ENCODE data around the gene HLA-E. TPM values are rescaled to one million over a fixed set of nuclear protein-coding genes. Genes with fewer than 3 reads are reported as not detected.

The HLA-E gene
- total RNA-seq, 1 experiment from 2014 or later, result 125 TPM

GRCh38 chr6:30461055-30461454, 28.3 kb upstream of the HLA-E start:
- TF ChIP-seq EZH2 (IDR thresholded peaks at IDR 0.05; ENCODE audit: low read depth), result no peak
- TF ChIP-seq, protein P1, sequence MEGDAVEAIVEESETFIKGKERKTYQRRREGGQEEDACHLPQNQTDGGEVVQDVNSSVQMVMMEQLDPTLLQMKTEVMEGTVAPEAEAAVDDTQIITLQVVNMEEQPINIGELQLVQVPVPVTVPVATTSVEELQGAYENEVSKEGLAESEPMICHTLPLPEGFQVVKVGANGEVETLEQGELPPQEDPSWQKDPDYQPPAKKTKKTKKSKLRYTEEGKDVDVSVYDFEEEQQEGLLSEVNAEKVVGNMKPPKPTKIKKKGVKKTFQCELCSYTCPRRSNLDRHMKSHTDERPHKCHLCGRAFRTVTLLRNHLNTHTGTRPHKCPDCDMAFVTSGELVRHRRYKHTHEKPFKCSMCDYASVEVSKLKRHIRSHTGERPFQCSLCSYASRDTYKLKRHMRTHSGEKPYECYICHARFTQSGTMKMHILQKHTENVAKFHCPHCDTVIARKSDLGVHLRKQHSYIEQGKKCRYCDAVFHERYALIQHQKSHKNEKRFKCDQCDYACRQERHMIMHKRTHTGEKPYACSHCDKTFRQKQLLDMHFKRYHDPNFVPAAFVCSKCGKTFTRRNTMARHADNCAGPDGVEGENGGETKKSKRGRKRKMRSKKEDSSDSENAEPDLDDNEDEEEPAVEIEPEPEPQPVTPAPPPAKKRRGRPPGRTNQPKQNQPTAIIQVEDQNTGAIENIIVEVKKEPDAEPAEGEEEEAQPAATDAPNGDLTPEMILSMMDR (conservative IDR thresholded peaks at IDR 0.05), result no peak
- no peak overlapping the region for H3K4me3 ChIP-seq
- no peak overlapping the region for H3K27ac ChIP-seq

DNA sequence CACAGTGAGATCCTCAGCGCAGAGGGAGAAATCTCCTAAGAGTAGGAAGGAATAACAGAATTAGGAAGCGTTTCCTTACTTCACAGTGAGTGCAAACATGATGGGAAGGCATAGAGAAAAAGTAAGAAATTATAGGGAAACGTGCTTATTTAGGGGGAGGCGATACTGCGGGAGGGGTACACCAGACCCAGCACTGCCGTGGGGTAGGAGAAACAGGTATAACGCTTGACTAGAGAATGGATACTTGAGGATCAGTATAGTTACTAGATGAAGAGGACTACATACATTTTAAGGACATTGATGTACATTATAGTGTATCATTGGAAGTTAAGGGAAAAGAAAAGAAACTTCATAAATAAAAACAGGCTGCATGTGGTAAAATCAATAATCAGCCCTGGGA, 26.8 kb upstream of the HLA-E start:
- CTCF ChIA-PET, result no interaction called here
- POLR2A ChIA-PET (ENCODE audit: unreplicated experiment), result no interaction called here

More at GRCh38 chr6:30461055-30461454, 28.3 kb upstream of the HLA-E start:
- ChIA-PET CTCF (no interaction called here), POLR2A (ENCODE audit: unreplicated experiment) (interaction anchor here (0.6 kb wide), 1 partner anchor 228 kb away, joined by 14 read pairs; no protein-coding TSS in a partner anchor)
- Histone ChIP-seq H3K79me2 (ENCODE audit: low read depth) (no peaks in the 10 kb centered on the region), H3K4me1 (replicated peaks; ENCODE audit: insufficient read depth) (no peaks in the 10 kb centered on the region), H3K9me3 (ENCODE audit: insufficient read depth, low read depth) (no peaks in the 10 kb centered on the region), H3K4me2 (no peak overlapping the region), H3K36me3 (ENCODE audit: low read depth) (no peaks in the 10 kb centered on the region), H3K9me2 (ENCODE audit: insufficient read depth) (no peaks in the 10 kb centered on the region), H3F3A (ENCODE audit: insufficient read depth, low read depth) (peaks cover 4% of the 10 kb centered on the region; the same call in 1 of the 2 replicates), H2AFZ (no peak overlapping the region), H4K20me1 (ENCODE audit: insufficient read depth) (no peaks in the 10 kb centered on the region), H3K27me3 (ENCODE audit: insufficient read depth, low read depth) (peaks cover 99% of the 10 kb centered on the region)
- DNase-seq, result no peak
- BruUV-seq (replicated peaks), result no TSS peak
- intact Hi-C loops (cut with micrococcal nuclease; ENCODE audit: unreplicated experiment), result no loop called here

DNA sequence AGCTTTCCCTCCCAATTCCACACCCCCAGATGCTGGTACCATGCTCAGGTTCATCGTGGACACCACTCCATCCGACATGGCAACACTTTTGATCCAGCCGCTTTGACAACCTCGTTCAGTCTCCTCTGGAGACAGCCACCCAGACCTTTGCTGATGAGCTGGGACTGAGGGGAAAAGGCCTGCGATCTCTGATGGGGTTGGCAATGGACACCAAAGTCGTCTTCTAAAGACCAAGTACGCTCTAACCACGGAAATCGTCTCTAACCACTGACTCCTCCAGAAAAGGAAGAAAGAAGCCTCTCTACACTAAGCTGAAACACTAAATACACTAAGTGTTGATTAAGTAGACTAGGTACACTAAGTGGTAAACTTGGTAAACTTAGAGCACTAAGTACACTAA, 26.1 kb upstream of the HLA-E start:
- H3K79me2 ChIP-seq (ENCODE audit: low read depth), result no peaks in the 10 kb centered on the region
- no peak overlapping the region for H3K27ac ChIP-seq
- intact Hi-C loops (cut with micrococcal nuclease; ENCODE audit: unreplicated experiment), result no loop called here
- peaks cover 4% of the 10 kb centered on the region; the same call in 1 of the 2 replicates for H3F3A ChIP-seq (ENCODE audit: insufficient read depth, low read depth)
- H3K36me3 ChIP-seq (ENCODE audit: low read depth), result no peaks in the 10 kb centered on the region
- ChIA-PET POLR2A (ENCODE audit: unreplicated experiment) (no interaction called here), CTCF (no interaction called here)
- H3K9me2 ChIP-seq (ENCODE audit: insufficient read depth), result no peaks in the 10 kb centered on the region
- H3K9me3 ChIP-seq (ENCODE audit: insufficient read depth, low read depth), result no peaks in the 10 kb centered on the region
- peaks cover 96% of the 10 kb centered on the region for H3K27me3 ChIP-seq (ENCODE audit: insufficient read depth, low read depth)
- no peaks in the 10 kb centered on the region; the same call in 1 of the 2 replicates for H3K4me1 ChIP-seq (replicated peaks; ENCODE audit: insufficient read depth)
- H4K20me1 ChIP-seq (ENCODE audit: insufficient read depth), result no peaks in the 10 kb centered on the region
- H3K4me2 ChIP-seq, result no peak overlapping the region
- BruUV-seq (replicated peaks), result no TSS peak
- no peak for TF ChIP-seq EZH2 (IDR thresholded peaks at IDR 0.05; ENCODE audit: low read depth)
- TF ChIP-seq, protein P1 (conservative IDR thresholded peaks at IDR 0.05), result no peak
- no peak overlapping the region for H3K4me3 ChIP-seq
- H2AFZ ChIP-seq, result no peak overlapping the region
- no peak for DNase-seq

More for the DNA sequence above, 26.8 kb upstream of the HLA-E start:
- no peaks in the 10 kb centered on the region for H4K20me1 ChIP-seq (ENCODE audit: insufficient read depth)
- H2AFZ ChIP-seq, result no peak overlapping the region
- peaks cover 99% of the 10 kb centered on the region for H3K27me3 ChIP-seq (ENCODE audit: insufficient read depth, low read depth)
- H3K4me3 ChIP-seq, result no peak overlapping the region
- intact Hi-C loops (cut with micrococcal nuclease; ENCODE audit: unreplicated experiment), result no loop called here
- no peaks in the 10 kb centered on the region for H3K36me3 ChIP-seq (ENCODE audit: low read depth)
- no peaks in the 10 kb centered on the region for H3K9me3 ChIP-seq (ENCODE audit: insufficient read depth, low read depth)
- H3K4me1 ChIP-seq (replicated peaks; ENCODE audit: insufficient read depth), result no peaks in the 10 kb centered on the region; the same call in 1 of the 2 replicates
- no TSS peak for BruUV-seq (replicated peaks)
- H3K27ac ChIP-seq, result no peak overlapping the region
- H3K9me2 ChIP-seq (ENCODE audit: insufficient read depth), result no peaks in the 10 kb centered on the region
- no peak for DNase-seq
- H3K4me2 ChIP-seq, result no peak overlapping the region
- no peak for TF ChIP-seq EZH2 (IDR thresholded peaks at IDR 0.05; ENCODE audit: low read depth)
- TF ChIP-seq, protein P1 (conservative IDR thresholded peaks at IDR 0.05), result no peak
- no peaks in the 10 kb centered on the region for H3K79me2 ChIP-seq (ENCODE audit: low read depth)
- H3F3A ChIP-seq (ENCODE audit: insufficient read depth, low read depth), result peaks cover 4% of the 10 kb centered on the region; the same call in 1 of the 2 replicates
